Left ventricle myocardium inferior (tissue), 1 donor: ENCODE data around the gene UTP3. TPM values are rescaled to one million over a fixed set of nuclear protein-coding genes. Genes with fewer than 3 reads are reported as not detected.
"Not testable (repeated sequence)": the region's sequence is repeated elsewhere in the genome, so short reads cannot be mapped to it uniquely, and the experiment has no call there.

Experiments used
- DNase-seq: peaks from one replicate; pipeline ENCODE4 v3.0.0-alpha.2; 2020
- H3K27ac ChIP-seq: fragments of 200-600 bp; replicated peaks from 2 replicates; pipeline ENCODE4 v1.8.0; 2021
- H3K27me3 ChIP-seq: fragments of 200-600 bp; 2 replicates; pipeline ENCODE4 v1.8.0; 2021; ENCODE audit warnings: low read depth
- H3K36me3 ChIP-seq: fragments of 200-600 bp; 2 replicates; pipeline ENCODE4 v1.8.0; 2021
- H3K4me1 ChIP-seq: fragments of 200-600 bp; 2 replicates; pipeline ENCODE4 v1.8.0; 2021
- H3K4me3 ChIP-seq: fragments of 200-600 bp; 2 replicates; pipeline ENCODE4 v1.8.0; 2021; ENCODE audit warnings: mild to moderate bottlenecking, moderate library complexity
- H3K9me3 ChIP-seq: fragments of 200-600 bp; replicated peaks from 2 replicates; pipeline ENCODE4 v1.8.0; 2021
- CTCF ChIP-seq: fragments of 200-600 bp; IDR thresholded peaks from 2 replicates; pipeline ENCODE4 v1.8.0; 2021; ENCODE audit warnings: antibody characterized with exemption, mild to moderate bottlenecking, borderline replicate concordance
- intact Hi-C: fragments of 100-400 bp; cut with micrococcal nuclease; formaldehyde crosslinking; loops from one replicate; pipeline ENCODE4 v1.11.0; 2022
- total RNA-seq: library from RNA; stranded (reverse); fragmentation: NEBNext Ultra II Directional; extraction: Animal tissue kit (Norgen Biotek cat#: 25700); gene quantifications from one replicate; pipeline ENCODE4 v1.2.1, GENCODE V29; 2021
- donor health status: DM: no; HTN: yes; CAD: no; lungs with severe emphysema.

Gene UTP3
- total RNA-seq, 1 donor from 2014 or later = 15.8 TPM

- Histone ChIP-seq H3K9me3 (no peaks in the 10 kb centered on the region), H3K4me3 (no peak overlapping the region), H3K4me1 (no peaks in the 10 kb centered on the region), H3K27ac (no peak overlapping the region), H3K36me3 (no peaks in the 10 kb centered on the region), H3K27me3 (no peaks in the 10 kb centered on the region)
- no peak for DNase-seq
- intact Hi-C loops = loop anchor here (10.0 kb wide), 1 partner anchor 347 kb away; no protein-coding TSS in a partner anchor
- no peak for TF ChIP-seq CTCF
Measured at GRCh38 chr4:70657326-70657725, 31.0 kb upstream of the UTP3 start.

GRCh38 chr4:70658418-70658817 is 29.9 kb upstream of the UTP3 start:
- H3K9me3 ChIP-seq = no peaks in the 10 kb centered on the region
- H3K4me1 ChIP-seq = no peaks in the 10 kb centered on the region
- intact Hi-C loops = loop anchor here (10.0 kb wide), 1 partner anchor 346 kb away; no protein-coding TSS in a partner anchor
- H3K27ac ChIP-seq = no peak overlapping the region
- no peak for DNase-seq
- no peaks in the 10 kb centered on the region for H3K36me3 ChIP-seq
- no peak overlapping the region for H3K4me3 ChIP-seq
- H3K27me3 ChIP-seq = no peaks in the 10 kb centered on the region
- TF ChIP-seq CTCF = no peak

- DNase-seq = no peak
- H3K27ac ChIP-seq = no peak overlapping the region
- no peak overlapping the region for H3K4me3 ChIP-seq
- H3K36me3 ChIP-seq = no peaks in the 10 kb centered on the region
- no peaks in the 10 kb centered on the region for H3K9me3 ChIP-seq
- no peak for TF ChIP-seq CTCF
- intact Hi-C loops = no loop called here
- no peaks in the 10 kb centered on the region for H3K27me3 ChIP-seq
- H3K4me1 ChIP-seq = no peaks in the 10 kb centered on the region
Measured at GRCh38 chr4:70660106-70660505, 28.2 kb upstream of the UTP3 start.

GRCh38 chr4:70661309-70661922 is 26.9 kb upstream of the UTP3 start:
- intact Hi-C loops, DNase-seq, H3K27ac ChIP-seq, H3K4me3 ChIP-seq, H3K4me1 ChIP-seq, H3K36me3 ChIP-seq, H3K9me3 ChIP-seq, H3K27me3 ChIP-seq: not testable (repeated sequence)

GRCh38 chr4:70666369-70666768 is 22.0 kb upstream of the UTP3 start, which contains the start of gene JCHAIN:
JCHAIN (minus strand) TSS chr4:70666508; CDS start chr4:70666490, 18 bp downstream.
- DNase-seq = no peak
- H3K4me3 ChIP-seq = no peak within 1 kb of the TSS
- H3K27me3 ChIP-seq = no peaks in the 10 kb centered on the region
- no peak for TF ChIP-seq CTCF
- no peaks in the 10 kb centered on the region for H3K4me1 ChIP-seq
- no peaks in the 10 kb centered on the region for H3K9me3 ChIP-seq
- H3K36me3 ChIP-seq = no peaks in the 10 kb centered on the region
- intact Hi-C loops = no loop called here
- no peak within 1 kb of the TSS for H3K27ac ChIP-seq

- DNase-seq = no peak
- Histone ChIP-seq H3K9me3 (no peaks in the 10 kb centered on the region), H3K4me3 (no peak overlapping the region), H3K4me1 (no peaks in the 10 kb centered on the region), H3K36me3 (no peaks in the 10 kb centered on the region), H3K27me3 (no peaks in the 10 kb centered on the region), H3K27ac (peak overlapping the region; percentile 17)
- intact Hi-C loops = no loop called here
- no peak for TF ChIP-seq CTCF
Measured at GRCh38 chr4:70667740-70668535, 20.4 kb upstream of the UTP3 start.
